ENCODE results near the gene IL1RAPL2.

GRCh38 chrX:105475801-105476200 lies 909.8 kb downstream of the IL1RAPL2 start:
- TF ChIP-seq POLR2A (IDR thresholded peaks at IDR 0.05; ENCODE audit: low read depth, low read length): no peak
- no peak for TF ChIP-seq RAD21 (IDR thresholded peaks at IDR 0.05; ENCODE audit: low read length)
- TF ChIP-seq MAZ (IDR thresholded peaks at IDR 0.05; ENCODE audit: borderline replicate concordance, low read depth, low read length): no peak
- TF ChIP-seq CTCF (conservative IDR thresholded peaks at IDR 0.05; ENCODE audit: low read depth, low read length): no peak
- TF ChIP-seq SMC3 (IDR thresholded peaks at IDR 0.05; ENCODE audit: low read depth, low read length): no peak
- TF ChIP-seq BHLHE40 (IDR thresholded peaks at IDR 0.05; ENCODE audit: low read depth, low read length): no peak
- no peak for TF ChIP-seq RFX5 (IDR thresholded peaks at IDR 0.05; ENCODE audit: low read depth, low read length)
- TF ChIP-seq MXI1 (IDR thresholded peaks at IDR 0.05; ENCODE audit: borderline replicate concordance, low read depth, low read length): no peak
